ENCODE results near the gene DNAJC27.

GRCh38 chr2:24948506-24948905 lies 23.2 kb downstream of the DNAJC27 start:
- TF ChIP-seq JUN (CRISPR knock-in tag; IDR thresholded peaks at IDR 0.05) (no peak), CTCF (IDR thresholded peaks at IDR 0.05) (no peak), NFE2L1 (CRISPR knock-in tag; IDR thresholded peaks at IDR 0.05) (no peak), ATF2 (CRISPR knock-in tag; IDR thresholded peaks at IDR 0.05; ENCODE audit: borderline replicate concordance, low read depth) (no peak), E2F5 (CRISPR knock-in tag; IDR thresholded peaks at IDR 0.05) (no peak), USF2 (CRISPR knock-in tag; IDR thresholded peaks at IDR 0.05) (no peak), PREB (CRISPR knock-in tag; IDR thresholded peaks at IDR 0.05; ENCODE audit: borderline replicate concordance) (no peak), ATF3 (CRISPR knock-in tag; conservative IDR thresholded peaks at IDR 0.05) (no peak), IRF2 (CRISPR knock-in tag; IDR thresholded peaks at IDR 0.05; ENCODE audit: borderline replicate concordance, low read depth) (no peak), EMX1 (CRISPR knock-in tag; IDR thresholded peaks at IDR 0.05) (no peak), ZNF532 (CRISPR knock-in tag; IDR thresholded peaks at IDR 0.05; ENCODE audit: borderline replicate concordance) (no peak), FOXJ3 (CRISPR knock-in tag; IDR thresholded peaks at IDR 0.05; ENCODE audit: borderline replicate concordance) (no peak), GABPB1 (CRISPR knock-in tag; IDR thresholded peaks at IDR 0.05) (no peak), MAX (CRISPR knock-in tag; IDR thresholded peaks at IDR 0.05) (no peak)

Data from WTC11 (cell line).